AG04450 (cell line): ENCODE measurements around the gene MYH13. TPM values are rescaled to one million over a fixed set of nuclear protein-coding genes. Genes with fewer than 3 reads are reported as not detected.

Experiments
- CTCF ChIA-PET: fragments of 300-600, 350-600 bp; formaldehyde crosslinking; extraction: SDS; loops from one replicate; lab custom pipeline; 2022; ENCODE audit warnings: antibody characterized with exemption, inconsistent platforms; lab: Charles Lee
- POLR2A ChIA-PET: fragments of 350-600 bp; formaldehyde crosslinking; extraction: SDS; loops from one replicate; lab custom pipeline; 2021; ENCODE audit warnings: antibody characterized with exemption, inconsistent platforms; lab: Yijun Ruan, JAX
- DNase-seq: peaks from one replicate; pipeline ENCODE4 v3.0.0-alpha.2; 2011; ENCODE audit warnings: low read depth, low spot score
- H3K27ac ChIP-seq: one replicate; pipeline ENCODE4 v1.5.1; 2012; ENCODE audit warnings: low read depth, low read length, control low read depth
- H3K27me3 ChIP-seq: one replicate; pipeline ENCODE4 v1.6.0; 2012; ENCODE audit warnings: low read length; ENCODE audit not compliant: control insufficient read depth, insufficient read depth
- H3K4me3 ChIP-seq: 2 replicates; pipeline ENCODE4 v1.5.1; 2011; ENCODE audit warnings: mild to moderate bottlenecking, low read depth, low read length, control low read depth
- H3K9me3 ChIP-seq: 2 replicates; pipeline ENCODE4 v1.5.1; 2012; ENCODE audit warnings: low read length; ENCODE audit not compliant: control insufficient read depth, insufficient read depth
- polyA plus RNA-seq: library from polyadenylated mRNA; depleted of rRNA; stranded (reverse); fragments of >200 nt; gene quantifications from 2 replicates; pipeline ENCODE4 v1.2.3, GENCODE V29; 2011
- TF ChIP-seq, protein P1 (sequence below): IDR thresholded peaks from 2 replicates; pipeline ENCODE4 v1.5.1; 2011; ENCODE audit warnings: low read depth, low read length, control low read depth, inconsistent platforms

MYH13 gene
- polyA plus RNA-seq, 1 experiment, result not detected

DNA sequence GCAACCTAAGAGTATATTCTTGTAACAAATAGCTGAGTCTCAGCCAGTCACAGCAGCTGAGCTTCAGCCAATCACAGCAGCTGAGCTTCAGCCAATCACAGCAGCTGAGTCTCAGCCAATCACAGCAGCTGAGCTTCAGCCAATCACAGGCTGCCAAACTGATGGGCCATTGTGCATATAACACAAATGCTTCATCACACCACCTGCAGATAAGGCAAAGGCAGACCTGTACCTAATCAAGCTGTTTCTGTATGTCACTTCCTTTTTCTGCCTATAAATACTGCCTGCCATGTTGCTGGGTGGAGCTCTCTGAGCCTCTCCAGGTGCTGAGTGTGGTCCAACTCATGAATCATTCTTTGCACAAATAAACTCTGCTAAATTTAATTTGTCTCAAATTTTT, 19.9 kb downstream of the MYH13 start:
- TF ChIP-seq, protein P1, sequence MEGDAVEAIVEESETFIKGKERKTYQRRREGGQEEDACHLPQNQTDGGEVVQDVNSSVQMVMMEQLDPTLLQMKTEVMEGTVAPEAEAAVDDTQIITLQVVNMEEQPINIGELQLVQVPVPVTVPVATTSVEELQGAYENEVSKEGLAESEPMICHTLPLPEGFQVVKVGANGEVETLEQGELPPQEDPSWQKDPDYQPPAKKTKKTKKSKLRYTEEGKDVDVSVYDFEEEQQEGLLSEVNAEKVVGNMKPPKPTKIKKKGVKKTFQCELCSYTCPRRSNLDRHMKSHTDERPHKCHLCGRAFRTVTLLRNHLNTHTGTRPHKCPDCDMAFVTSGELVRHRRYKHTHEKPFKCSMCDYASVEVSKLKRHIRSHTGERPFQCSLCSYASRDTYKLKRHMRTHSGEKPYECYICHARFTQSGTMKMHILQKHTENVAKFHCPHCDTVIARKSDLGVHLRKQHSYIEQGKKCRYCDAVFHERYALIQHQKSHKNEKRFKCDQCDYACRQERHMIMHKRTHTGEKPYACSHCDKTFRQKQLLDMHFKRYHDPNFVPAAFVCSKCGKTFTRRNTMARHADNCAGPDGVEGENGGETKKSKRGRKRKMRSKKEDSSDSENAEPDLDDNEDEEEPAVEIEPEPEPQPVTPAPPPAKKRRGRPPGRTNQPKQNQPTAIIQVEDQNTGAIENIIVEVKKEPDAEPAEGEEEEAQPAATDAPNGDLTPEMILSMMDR, result no peak
- ChIA-PET POLR2A (no interaction called here), CTCF (interaction anchor here (0.7 kb wide), 1 partner anchor 31 kb away, joined by 3 read pairs; no protein-coding TSS in a partner anchor)
- Histone ChIP-seq H3K27ac (no peak overlapping the region), H3K27me3 (no peaks in the 10 kb centered on the region), H3K9me3 (peaks cover 47% of the 10 kb centered on the region), H3K4me3 (no peak overlapping the region)
- no peak for DNase-seq

DNA sequence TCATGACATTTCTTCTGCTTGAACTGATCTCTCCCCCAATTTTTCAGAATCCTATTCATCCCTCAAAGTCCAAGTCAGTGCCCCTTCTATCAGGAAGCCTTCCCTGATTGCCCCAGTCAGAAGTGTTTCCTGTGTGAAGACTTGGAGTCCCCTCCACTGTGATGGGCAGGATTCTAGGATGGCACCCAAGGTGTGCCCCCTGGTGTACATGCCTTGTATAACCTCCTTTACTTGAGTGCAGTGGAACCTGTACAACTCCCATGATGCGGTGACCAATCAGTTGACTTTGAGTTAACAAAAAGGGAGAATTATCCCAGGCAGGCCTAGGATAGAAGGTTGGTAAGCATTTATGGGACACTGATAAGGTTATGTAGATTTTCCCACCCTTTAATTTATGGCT, 23.4 kb downstream of the MYH13 start:
- no peaks in the 10 kb centered on the region for H3K27me3 ChIP-seq
- peaks cover 42% of the 10 kb centered on the region for H3K9me3 ChIP-seq
- H3K27ac ChIP-seq, result no peak overlapping the region
- TF ChIP-seq, protein P1, result no peak
- no peak overlapping the region for H3K4me3 ChIP-seq
- no peak for DNase-seq
- POLR2A ChIA-PET, result no interaction called here
- CTCF ChIA-PET, result no interaction called here

DNA sequence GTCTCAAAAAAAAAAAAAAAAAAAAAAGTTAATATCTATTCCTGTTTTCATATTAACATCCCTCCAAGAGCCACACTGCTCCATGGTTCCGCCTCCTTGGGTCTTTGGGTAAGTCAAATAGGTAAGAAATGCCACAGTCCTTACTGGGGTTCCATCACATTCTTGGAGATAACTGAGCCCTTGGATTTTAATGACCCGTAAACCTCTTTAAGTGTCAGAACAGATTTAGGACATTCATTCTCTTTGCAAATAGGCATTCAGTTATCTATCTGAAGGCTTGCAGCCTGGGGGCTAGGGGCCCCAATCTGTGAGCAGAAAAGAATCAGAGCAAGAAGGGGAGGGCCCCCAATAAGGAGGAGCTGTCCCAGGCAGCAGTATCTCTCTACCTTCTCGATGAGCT, 28.0 kb downstream of the MYH13 start:
- Histone ChIP-seq H3K27me3 (no peaks in the 10 kb centered on the region), H3K9me3 (peaks cover 25% of the 10 kb centered on the region), H3K27ac (no peak overlapping the region), H3K4me3 (no peak overlapping the region)
- ChIA-PET CTCF (interaction anchor here (0.6 kb wide), 1 partner anchor 16 kb away, joined by 3 read pairs; no protein-coding TSS in a partner anchor), POLR2A (no interaction called here)
- TF ChIP-seq, protein P1, result no peak
- no peak for DNase-seq

DNA sequence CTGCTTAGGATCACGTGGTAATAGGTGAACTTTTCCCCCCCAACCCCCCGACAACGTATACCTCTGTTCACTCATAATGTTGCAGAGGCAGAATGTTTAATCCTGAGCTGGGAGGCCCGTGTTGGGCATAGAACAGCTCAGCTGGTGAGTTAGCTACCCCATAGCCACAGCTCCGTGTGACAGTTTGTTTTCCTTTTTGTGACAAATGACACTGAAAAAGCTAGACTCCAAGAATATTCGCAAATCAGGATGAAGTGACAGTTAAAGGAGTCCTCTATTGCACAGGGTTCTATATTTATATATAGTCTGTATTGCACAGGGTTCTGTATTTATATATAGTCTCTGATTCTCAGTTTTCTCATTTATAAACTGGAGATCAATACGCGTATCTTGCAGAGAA, 33.8 kb downstream of the MYH13 start:
- Histone ChIP-seq H3K9me3 (peaks cover 27% of the 10 kb centered on the region), H3K4me3 (no peak overlapping the region), H3K27ac (no peak overlapping the region), H3K27me3 (no peaks in the 10 kb centered on the region)
- TF ChIP-seq, protein P1, result no peak
- DNase-seq, result no peak
- ChIA-PET POLR2A (no interaction called here), CTCF (no interaction called here)

DNA sequence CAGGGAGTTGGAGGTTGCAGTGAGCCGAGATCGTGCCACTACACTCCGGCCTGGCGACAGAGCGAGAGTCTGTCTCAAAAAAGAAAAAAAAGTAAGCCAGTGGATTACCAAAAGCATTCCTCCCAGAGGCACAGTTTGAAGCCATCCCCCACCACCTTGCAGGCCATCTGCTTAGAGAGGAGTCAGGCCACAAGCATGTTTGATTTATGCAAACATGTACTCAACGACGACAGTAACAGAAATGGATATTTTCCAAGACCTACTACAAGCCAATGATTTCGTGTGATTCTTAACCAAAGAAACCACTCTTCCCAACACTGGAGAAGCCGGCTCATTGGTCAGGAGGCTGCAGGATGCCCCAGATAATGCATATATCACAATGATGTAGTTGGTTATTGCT, 34.8 kb downstream of the MYH13 start:
- DNase-seq, result no peak
- TF ChIP-seq, protein P1, result no peak
- H3K4me3 ChIP-seq, result no peak overlapping the region
- POLR2A ChIA-PET, result no interaction called here
- H3K27ac ChIP-seq, result no peak overlapping the region
- CTCF ChIA-PET, result no interaction called here
- H3K27me3 ChIP-seq, result no peaks in the 10 kb centered on the region
- peaks cover 32% of the 10 kb centered on the region for H3K9me3 ChIP-seq
